Measurements from ENCODE around the gene PCBD1.
"Not testable (repeated sequence)": the region's sequence is repeated elsewhere in the genome, so short reads cannot be mapped to it uniquely, and the experiment has no call there.

PCBD1 gene

GRCh38 chr10:70887804-70888800 lies at the start of gene PCBD1:
Gene PCBD1 (minus strand): TSS chr10:70888565. CDS start chr10:70888533, 32 bp downstream.
- peak; percentile 67 to 71 for DNase-seq

- DNase-seq, result no peak
Observed at GRCh38 chr10:70937661-70938060, 49.3 kb upstream of the PCBD1 start.

DNA sequence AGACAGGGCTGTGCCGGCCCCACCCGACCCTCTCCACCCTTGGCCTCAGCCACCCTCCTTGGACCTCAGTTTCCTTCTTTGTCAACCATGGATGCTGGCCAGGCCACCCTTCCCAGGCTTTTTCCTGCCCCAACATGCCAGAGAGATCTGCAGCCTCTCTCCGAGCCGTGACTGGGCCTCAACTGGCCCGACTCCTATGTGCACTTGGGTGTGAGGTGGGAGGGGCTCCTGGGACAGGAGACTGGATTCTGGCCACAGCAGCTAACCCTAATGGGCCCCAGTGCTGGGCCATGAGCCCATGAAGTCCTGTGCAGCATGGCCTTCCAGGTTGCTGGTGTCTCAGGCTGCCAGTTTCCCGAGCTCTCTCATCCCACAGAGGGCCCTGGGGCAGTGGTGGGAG lies 47.7 kb upstream of the PCBD1 start:
- no peak for DNase-seq

DNA sequence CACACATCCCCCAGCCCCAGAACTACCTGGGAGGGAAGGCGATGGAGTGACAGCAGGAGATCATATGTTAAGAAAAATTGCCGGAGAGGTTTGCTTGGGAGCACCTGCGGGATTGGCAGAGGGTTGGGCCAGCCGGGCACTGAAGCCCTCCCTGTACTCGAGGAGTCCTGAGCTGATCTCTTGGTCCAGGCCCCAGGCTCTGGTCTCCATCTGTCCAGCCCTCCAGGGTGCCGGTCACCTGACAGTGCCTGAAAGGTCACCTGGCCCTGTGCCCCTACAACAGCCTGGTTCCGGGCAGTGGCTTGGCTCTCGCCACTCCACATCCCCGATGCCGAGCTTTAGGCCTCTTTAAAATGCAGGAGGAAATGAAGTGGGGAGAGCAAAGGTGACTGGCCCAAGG lies 47.3 kb upstream of the PCBD1 start:
- no peak for DNase-seq

- DNase-seq, result no peak
Observed at GRCh38 chr10:70935125-70935625, 46.8 kb upstream of the PCBD1 start.

DNA sequence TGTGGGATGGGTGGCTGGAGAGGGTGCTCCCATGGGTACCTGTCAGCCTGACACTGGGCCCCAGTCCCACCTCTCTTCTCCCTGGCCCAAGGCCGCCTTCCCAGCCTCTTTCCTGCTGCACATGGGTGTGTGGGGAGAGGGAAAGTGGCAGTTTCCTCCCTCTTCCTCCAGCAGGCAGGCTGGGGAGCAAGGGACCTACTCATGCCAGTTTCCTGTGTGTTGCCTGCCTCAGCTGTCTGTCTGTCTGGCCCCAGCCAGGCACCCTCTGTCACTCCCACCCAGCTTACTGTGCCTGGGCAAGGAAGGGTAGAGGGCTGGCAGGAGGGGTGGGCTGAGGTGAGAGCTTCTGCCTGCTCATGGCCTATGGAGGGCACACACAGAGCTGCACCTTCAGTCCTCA lies 46.3 kb upstream of the PCBD1 start:
- DNase-seq, result no peak

DNA sequence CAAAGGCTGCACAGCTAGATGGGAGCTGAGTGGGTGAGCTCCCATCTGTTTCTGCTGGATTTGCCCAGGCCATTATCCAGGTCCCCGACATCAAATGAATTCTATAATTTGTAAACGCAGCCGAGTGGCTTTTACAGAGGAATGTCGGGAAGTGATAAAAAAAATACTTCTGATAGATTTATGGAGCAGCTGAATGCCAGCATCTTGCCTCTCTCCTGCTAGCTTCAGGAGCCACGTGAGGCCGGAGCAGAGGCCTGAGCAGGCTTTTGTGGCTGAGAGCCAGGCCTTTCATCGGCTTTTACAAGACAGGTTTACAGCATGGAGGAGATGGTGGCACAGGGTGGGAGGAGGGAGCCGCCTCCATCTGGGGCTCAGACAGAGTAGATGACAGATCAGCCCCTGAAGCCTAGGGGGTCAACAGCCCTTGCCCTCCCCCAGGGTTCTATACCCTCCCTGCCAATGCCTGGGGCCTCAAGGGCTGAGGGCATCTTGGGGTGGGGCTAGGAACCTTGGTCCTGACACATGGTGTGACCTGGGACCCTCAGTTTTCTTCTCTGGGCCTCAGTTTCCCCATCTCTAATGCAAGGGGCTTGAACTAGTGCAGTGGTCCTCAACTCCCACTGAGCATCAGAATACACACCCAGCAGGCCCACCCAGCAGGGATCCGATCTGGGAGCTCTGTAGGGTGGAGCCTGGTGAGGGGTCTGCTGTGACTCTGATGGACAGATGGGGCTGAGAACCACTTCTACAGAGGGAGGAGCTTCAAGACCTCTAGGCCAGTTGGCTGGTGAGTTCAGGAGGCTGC lies 44.2 kb upstream of the PCBD1 start:
- DNase-seq, result no peak

DNA sequence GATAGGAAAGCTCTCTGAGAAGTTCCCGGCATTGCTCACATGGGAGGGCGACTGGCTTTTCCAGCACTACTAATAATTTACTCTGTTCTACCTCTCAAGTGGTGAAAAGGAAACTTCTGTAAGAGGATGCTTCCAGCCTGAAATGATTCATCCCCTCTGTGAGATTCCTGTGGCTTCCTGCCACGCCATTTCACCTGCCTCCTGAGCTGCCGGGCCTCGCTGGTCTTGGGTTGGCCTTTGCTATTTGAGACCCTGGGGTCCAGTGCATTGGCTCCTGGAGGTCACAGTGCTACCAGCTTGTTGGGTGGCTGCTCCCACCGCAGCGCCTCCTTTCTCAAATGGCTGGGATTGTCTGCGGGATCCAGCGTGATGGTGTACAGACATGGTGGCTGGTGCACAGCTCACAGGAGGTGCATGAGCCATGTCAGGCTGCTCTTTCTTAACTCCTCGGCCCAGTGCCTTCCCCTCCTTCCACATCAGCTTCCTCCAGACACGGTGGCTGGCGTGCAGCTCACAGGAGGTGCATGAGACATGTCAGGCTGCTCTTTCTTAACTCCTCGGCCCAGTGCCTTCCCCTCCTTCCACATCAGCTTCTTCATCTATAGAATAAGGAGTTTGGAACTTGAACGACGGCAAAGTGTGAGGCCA lies 42.9 kb upstream of the PCBD1 start:
- no peak for DNase-seq

- DNase-seq, result no peak
Observed at GRCh38 chr10:70930263-70931000, 42.1 kb upstream of the PCBD1 start.

DNA sequence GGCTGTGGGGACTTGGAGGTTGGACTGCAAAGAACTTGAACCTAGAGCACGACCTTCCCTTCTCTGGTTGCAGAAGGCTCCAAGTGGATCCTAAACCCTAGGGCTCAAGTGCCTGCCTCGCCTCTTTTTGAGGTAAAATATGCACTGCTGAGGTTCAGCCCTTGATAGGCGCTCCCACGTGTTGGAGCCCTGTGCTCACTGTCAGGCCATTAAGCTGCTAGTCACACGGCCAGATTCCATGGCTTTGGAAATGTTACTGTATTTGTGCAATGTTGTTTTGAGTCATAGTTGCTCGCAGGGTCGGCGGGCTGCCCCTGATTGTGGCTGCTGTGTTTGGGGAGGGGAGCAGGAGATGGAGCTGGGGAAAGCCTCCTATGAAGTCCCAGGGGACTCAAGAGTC lies 39.8 kb upstream of the PCBD1 start:
- no peak for DNase-seq

- no peak for DNase-seq
Observed at GRCh38 chr10:70927189-70927943, 39.0 kb upstream of the PCBD1 start.

DNA sequence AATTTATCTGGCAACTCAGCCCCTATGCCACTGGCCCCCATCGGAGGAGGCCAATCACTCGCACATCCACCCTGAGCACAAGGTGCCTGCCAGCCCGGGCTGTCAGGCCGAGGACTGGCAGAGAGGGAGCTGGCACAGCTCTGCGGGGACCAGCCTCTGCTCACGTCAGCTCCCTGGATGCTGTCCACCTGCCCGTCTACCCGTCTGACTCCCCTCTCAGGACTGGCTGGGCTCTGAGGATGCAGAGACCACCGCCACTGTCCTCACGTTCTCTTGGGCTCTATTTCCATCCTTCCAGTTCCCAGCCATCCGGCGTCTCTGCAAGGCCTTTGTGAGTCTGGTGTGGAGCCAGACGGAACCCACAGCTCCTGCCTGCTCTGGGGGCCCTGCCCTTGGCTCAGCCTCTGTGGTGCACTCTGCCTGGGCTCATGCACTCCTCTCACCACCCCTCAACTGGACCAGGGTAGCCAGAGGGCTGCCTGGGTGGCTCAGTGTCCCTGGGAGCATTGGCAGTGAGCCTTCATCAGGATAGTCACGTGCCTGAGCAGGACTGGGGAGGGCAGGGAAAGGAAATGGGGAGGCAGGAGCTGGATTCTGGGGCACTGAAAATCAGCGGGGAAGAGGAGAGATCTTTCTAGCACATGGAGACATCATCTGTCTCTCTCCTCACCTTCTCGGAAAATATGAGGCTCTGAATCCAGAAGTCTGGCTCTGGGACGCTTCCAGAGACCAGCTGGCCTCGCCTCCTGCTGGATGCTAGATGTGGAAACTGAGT lies 38.0 kb upstream of the PCBD1 start:
- DNase-seq, result no peak

DNA sequence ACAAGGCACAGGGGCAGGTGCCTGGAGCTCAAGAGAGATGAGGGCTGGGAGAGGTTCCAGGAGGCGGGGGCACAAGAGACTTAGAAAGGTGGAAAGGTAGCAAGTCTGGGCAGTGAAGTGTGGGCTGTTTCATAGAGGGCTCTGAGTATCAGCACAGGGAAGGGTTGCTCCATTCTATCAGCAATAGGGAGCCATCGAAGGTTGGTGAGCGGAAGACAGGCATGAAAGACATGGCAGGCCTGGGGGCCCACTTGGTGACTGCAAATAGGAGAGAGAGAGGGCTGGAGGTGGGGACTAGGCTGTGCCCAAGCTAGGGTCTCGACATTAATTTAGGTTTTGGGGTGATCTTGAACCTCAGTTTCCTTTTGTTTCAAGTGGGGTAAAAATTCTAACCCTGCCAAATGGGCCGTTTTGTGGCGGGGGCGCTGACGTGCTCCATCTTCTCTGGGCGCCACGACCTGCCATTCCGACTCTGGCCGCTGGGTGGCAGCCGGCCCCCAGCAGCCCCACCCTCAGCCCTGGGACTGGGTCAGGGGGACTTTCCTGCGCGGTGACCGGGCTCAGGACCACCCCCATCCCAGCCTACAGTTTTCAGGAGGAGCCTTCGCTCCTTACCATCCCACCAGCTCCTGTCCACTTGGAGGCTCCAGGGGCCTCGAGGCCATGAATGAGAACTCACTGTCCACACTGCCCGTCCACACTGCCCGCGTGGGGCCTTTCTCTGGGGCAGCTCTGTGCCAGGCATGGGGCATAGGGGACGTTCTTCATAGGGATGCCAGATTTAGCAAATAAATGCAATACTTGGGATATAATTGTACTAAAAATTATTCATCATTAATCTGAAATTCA lies 37.2 kb upstream of the PCBD1 start:
- peak; percentile 10 to 35 for DNase-seq

DNA sequence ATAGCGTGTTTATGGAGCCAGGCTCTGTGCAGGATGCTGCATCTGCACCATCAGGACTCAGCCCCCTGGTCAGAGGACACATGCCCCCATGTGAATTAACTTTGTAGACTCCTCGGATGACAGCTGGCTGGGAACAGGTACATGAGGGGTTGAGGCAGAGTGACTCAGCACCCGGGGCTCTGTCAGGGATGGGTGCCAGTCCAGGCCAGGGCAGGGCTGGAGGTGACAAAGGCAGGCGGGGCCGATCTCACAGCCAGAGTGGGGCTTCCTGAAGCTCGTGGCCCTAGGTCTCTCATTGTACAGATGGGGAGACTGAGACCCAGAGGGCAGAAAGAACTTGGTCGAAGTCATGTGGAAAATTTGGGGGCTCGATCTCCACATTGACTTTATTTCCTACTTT lies 35.3 kb upstream of the PCBD1 start:
- DNase-seq, result no peak

DNA sequence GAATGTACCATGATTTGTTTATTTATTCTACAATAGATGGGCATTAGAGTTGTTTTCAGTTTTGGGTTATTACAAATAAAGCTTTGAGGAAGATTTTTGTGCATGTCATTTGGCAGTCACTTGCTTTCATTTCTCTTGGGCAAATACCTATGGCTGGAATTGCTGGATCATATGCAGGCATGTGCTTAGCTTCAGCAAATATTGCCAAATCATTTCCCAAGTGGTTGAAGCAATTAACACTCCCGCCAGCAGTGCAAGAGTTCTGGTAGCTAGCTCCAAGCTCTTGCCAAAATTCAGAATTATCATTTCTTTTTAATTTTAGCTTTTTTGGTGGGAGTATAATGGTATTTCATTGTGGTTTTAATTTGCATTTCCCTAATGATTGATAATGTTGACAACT lies 32.9 kb upstream of the PCBD1 start:
- DNase-seq, result no peak

- no peak for DNase-seq
Observed at GRCh38 chr10:70920519-70920918, 32.2 kb upstream of the PCBD1 start.

GRCh38 chr10:70919906-70920305 lies 31.5 kb upstream of the PCBD1 start:
- not testable (repeated sequence) for DNase-seq

DNA sequence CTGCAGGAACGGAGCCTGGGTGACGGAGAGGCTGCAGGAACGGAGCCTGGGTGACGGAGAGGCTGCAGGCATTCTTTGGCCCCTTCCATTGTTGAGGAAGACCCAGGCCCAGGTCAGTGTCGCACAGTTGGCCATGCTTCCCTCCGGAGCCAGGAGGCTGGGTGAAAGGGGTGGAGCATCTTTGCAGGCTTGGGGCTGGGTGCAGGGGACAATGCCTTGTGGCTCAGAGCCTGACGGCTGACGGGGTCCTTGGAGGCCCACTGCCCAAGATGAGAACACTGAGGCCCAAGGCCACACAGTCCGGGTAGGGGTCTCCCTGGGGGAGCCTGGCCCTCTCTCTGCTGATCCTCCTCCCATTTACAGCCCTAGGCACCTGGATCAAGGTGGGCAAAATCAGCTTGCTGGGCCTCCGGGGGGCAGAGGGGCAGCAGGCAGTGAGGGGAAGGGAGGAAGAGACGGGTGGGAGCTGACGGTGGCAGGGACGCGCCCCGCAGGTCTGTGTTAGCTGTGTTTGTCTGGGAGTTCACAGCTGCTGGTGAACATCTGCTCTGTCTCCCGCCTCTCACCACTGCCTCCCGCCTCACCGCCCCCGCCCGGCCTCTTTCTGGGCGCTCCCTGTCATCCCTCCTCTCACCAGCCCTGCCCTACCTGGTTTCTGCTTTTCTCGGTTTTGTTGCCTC lies 30.6 kb upstream of the PCBD1 start:
- DNase-seq, result no peak

DNA sequence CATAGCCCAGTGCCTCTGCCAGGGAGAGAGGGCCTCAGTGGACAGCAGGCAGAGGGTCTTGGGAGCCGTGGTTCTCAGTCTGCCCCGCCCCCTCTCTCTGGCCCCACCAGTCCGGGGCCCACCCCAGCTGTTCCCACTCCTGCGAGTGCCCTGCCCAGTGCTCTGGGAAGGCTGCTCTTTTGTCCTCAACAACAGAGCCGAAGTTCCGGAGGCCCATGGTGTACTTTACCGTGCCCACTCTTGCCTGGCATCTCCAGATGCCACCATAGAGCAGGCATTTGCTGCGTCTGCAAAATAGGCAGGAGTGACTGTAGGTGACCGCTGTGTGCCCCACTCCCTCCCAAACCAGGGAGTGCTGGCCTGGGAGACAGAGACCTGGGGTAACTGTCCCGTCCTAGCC lies 29.3 kb upstream of the PCBD1 start:
- DNase-seq, result no peak

Data from CD4-positive, alpha-beta T cell treated with Interleukin-1 beta for 1 hour (primary cell).